Astrocyte (in vitro differentiated cells and primary cell): ENCODE measurements around the gene BCL2.
A peak's percentile ranks its signal among the peaks of the same experiment; 100 is the strongest.

Source experiments
- EZH2 ChIP-seq: IDR thresholded peaks from 2 replicates; pipeline ENCODE4 v1.6.1; 2012; ENCODE audit warnings: mild to moderate bottlenecking, low read length, inconsistent platforms; ENCODE audit not compliant: insufficient read depth
- TF ChIP-seq, protein P1 (sequence below): IDR thresholded peaks from 2 replicates; pipeline ENCODE4 v1.5.1; 2011; ENCODE audit warnings: low read depth, mild to moderate bottlenecking, inconsistent platforms, low read length, moderate library complexity; ENCODE audit not compliant: insufficient read depth

DNA sequence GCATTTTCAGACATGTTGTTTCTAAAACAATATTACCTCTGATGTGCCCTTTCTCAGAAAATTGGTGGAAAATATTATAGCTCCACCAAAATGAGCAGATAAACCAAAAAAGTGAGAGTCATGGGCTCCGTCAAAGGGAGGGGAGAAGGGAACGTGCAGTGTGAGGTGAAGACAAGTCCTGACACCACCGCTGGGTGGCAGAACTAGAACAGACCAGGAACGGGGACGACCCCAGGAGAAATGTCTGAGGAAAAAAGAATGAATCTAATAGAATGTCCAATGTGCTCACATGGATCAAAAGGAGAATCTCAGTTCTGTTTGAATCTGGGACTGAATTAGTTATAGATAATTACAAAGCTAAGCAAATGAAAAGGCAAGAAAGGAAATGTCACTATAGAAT lies 22.6 kb upstream of the BCL2 start:
- TF ChIP-seq, protein P1, sequence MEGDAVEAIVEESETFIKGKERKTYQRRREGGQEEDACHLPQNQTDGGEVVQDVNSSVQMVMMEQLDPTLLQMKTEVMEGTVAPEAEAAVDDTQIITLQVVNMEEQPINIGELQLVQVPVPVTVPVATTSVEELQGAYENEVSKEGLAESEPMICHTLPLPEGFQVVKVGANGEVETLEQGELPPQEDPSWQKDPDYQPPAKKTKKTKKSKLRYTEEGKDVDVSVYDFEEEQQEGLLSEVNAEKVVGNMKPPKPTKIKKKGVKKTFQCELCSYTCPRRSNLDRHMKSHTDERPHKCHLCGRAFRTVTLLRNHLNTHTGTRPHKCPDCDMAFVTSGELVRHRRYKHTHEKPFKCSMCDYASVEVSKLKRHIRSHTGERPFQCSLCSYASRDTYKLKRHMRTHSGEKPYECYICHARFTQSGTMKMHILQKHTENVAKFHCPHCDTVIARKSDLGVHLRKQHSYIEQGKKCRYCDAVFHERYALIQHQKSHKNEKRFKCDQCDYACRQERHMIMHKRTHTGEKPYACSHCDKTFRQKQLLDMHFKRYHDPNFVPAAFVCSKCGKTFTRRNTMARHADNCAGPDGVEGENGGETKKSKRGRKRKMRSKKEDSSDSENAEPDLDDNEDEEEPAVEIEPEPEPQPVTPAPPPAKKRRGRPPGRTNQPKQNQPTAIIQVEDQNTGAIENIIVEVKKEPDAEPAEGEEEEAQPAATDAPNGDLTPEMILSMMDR, result peak; percentile 39
- no peak for TF ChIP-seq EZH2
